NCI-H1436 treated with DMSO at 0.1 percent for 48 hours (cell line): Measurements from ENCODE around the gene FAM72C.
"Not testable (repeated sequence)": the region's sequence is repeated elsewhere in the genome, so short reads cannot be mapped to it uniquely, and the experiment has no call there.

Experiments used
- DNase-seq: peaks from one replicate; lab custom pipeline; 2025; lab: John Stamatoyannopoulos, UW

Gene FAM72C

GRCh38 chr1:143971924-143972700, at the start of gene FAM72C:
FAM72C (minus strand) TSS chr1:143971986; CDS start chr1:143971141, 845 bp downstream.
- DNase-seq = not testable (repeated sequence)

- not testable (repeated sequence) for DNase-seq
Measured at GRCh38 chr1:144020001-144020738, 48.4 kb upstream of the FAM72C start.

DNA sequence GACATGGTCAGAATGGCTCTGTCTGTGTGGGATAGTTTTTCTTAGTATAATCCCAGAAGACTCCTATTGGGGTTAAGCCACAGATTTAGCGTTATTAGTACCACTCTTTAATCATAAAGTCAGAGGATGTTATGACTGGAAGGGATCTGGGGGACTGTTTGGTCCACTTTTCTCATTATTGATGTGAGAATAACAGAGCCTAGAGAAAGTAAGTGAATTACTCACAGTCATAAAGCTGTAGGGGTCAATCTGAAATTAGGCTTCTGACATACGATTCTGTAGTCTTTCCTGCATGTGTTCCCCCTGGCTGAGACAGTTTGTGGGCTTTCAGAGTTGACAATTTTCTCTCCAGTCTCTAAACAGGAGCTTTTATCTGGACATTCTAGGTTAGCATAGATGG, 47.3 kb upstream of the FAM72C start:
- DNase-seq = not testable (repeated sequence)

GRCh38 chr1:144015180-144015966, 43.6 kb upstream of the FAM72C start:
- DNase-seq = not testable (repeated sequence)

GRCh38 chr1:144014528-144014927, 42.7 kb upstream of the FAM72C start:
- not testable (repeated sequence) for DNase-seq

GRCh38 chr1:144014121-144014520, 42.3 kb upstream of the FAM72C start:
- not testable (repeated sequence) for DNase-seq

DNA sequence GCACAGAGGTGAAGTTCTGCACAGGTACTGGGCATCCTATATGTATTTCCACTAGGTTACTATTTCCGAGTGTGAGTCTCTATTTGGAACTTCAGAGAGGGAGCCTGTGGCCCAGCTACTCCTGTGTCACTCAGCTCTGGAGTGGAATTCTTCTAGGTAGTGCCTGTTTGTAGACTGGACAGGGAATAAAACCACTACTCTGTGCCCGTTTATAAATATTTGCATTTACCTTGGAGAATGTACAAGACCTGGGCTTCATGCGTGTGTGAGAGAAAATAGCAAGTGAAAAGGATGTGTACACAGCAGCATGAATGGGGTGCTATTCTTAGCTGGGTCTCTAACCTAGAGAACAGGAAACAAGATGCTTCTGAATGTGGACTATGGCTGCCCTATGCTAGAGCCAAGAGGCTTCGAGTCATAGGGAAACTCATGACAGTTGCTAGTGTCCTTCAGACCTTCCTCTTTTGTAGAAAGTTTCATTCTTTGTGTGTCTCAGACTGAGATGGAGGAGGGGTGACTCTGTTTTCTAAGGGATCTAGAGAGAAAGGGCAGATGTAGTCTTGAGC, 40.5 kb upstream of the FAM72C start:
- DNase-seq = not testable (repeated sequence)

DNA sequence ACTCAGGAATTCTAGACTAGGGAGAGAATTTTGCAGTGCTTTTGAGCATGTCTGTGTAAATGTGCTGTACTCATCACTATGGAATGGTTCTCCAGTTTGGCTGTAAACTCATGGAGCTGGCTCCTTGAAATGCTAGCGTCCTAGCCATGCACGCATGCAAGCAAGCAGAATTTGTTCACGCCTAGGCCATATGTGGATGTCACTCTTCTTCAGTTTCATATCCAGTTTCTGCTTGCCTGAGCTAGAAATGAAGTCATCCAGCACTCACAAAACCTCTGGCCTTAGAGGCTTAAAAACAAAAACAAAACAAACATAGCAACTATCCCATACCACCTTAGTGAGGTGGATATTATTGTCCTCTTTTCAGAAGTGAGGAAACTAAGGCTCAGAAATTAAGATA, 37.6 kb upstream of the FAM72C start:
- DNase-seq = not testable (repeated sequence)

GRCh38 chr1:144004259-144004658, 32.5 kb upstream of the FAM72C start:
- DNase-seq = not testable (repeated sequence)

GRCh38 chr1:144003306-144004029, 31.7 kb upstream of the FAM72C start:
- not testable (repeated sequence) for DNase-seq

- DNase-seq = not testable (repeated sequence)
Measured at GRCh38 chr1:144002141-144002881, 30.5 kb upstream of the FAM72C start.

DNA sequence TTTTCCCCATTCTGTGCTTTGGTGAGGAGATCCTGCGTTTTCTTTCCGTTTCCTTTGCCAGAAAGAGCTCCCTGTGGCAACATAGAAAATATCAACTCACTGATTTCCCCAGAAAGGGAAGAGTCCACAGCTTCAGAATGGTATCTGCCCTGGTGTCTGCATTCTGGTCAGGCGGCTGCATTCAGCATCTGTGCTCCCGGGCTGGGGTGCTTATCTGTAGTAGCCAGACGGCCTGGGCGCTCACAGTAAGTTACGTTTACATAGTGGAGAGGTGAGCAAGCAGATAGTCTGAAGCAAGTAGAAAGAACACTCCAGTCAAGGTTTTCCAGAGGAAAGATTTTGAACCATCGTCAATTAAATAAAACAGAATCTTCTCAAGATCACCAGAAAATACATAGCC, 29.3 kb upstream of the FAM72C start:
- not testable (repeated sequence) for DNase-seq

DNA sequence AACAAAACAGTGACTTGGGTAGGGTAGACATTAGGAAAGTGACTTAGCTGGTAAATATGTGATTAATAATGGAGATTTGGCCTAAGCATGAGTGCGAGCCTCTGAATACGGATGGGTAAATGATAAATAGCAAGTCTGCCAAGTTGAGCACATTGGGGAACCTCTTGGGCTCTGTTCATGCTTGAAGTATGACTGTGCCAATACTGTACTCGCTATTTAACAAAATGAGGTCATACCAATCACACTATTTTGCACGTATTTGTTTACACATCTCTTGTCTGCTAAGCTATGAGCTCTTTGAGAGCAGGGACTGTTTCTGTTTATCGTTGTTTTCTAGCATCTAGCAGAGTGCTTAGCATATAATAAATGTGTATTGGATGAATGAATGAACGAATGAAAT, 24.2 kb upstream of the FAM72C start:
- not testable (repeated sequence) for DNase-seq

- DNase-seq = not testable (repeated sequence)
Measured at GRCh38 chr1:143993301-143993907, 21.6 kb upstream of the FAM72C start.

- DNase-seq = not testable (repeated sequence)
Measured at GRCh38 chr1:143990699-143991098, 18.9 kb upstream of the FAM72C start.

DNA sequence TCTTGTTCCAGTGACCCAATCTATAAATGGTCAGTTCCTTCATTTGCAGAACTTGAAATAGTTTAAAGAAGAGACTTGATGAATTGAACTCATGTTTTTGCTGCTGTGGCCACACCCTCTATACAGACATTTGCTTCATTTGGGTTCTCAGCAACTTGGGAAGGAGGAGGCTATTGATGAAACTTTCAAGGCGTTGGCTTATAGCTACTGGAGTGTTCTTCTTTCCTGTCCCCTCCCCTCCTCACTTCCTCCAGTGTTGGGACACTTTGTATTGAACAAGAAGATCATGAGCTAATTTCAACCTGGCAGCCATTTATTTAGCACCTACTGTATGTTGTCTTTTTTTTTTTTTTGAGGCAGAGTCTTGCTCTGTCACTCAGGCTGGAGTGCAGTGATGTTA, 17.9 kb upstream of the FAM72C start:
- not testable (repeated sequence) for DNase-seq

DNA sequence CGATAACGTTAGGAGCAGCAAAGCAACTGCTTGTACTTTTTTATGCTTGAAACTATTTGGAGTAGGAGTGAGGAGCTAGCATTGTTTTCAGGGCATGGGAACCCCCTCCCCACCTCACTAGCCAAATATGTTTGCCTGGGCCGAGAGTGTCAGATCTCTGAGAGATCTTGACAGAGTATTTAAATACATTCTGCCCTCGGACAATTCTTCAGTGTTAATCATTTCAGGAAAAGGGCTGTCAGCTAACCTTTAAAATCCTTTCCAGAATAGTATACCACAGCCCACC, 17.6 kb upstream of the FAM72C start:
- not testable (repeated sequence) for DNase-seq

GRCh38 chr1:143988602-143989426, 17.0 kb upstream of the FAM72C start:
- not testable (repeated sequence) for DNase-seq

DNA sequence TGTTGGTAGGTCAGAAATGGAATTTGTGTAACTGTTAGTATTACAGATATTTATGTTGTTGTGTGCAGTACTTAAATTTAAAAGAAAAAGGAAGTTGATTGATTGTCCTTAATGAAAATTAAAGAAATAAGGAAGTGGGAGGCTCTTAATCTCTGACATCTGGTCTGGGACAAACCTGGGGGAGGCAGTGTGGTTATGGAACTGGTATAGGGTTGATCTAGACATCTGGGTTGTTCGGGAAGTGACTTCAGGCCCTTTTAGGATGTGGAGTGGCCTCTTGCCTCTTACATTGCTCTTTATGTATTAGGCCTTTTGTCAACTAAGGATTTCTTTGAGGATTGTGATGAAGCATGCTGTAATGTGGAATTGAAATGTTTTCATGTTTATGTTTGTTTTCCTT, 16.1 kb upstream of the FAM72C start:
- not testable (repeated sequence) for DNase-seq
